SK-N-SH (cell line): ENCODE data around the gene ZNF606. TPM values are rescaled to one million over a fixed set of nuclear protein-coding genes. Genes with fewer than 3 reads are reported as not detected.

Experiments
- CTCF ChIA-PET: fragments of 300-600, 350-600 bp; formaldehyde crosslinking; extraction: SDS; loops from one replicate; lab custom pipeline; 2021; lab: Yijun Ruan, JAX
- POLR2A ChIA-PET: fragments of 350-600 bp; sonication (Branson Sonifier 250); formaldehyde crosslinking; extraction: SDS; loops from one replicate; lab custom pipeline; 2020; ENCODE audit warnings: antibody characterized with exemption, inconsistent platforms; lab: Yijun Ruan, JAX
- DNase-seq: peaks from one replicate; pipeline ENCODE4 v3.0.0; 2012
- H2AFZ ChIP-seq: fragments of 200-600 bp; sonication (generic); 2 replicates; pipeline ENCODE4 v1.8.1; 2016; ENCODE audit warnings: antibody characterized with exemption, mild to moderate bottlenecking, low read depth
- H3F3A ChIP-seq: fragments of 200-600 bp; sonication (generic); replicated peaks from 2 replicates; pipeline ENCODE3; 2016; ENCODE audit warnings: antibody characterized with exemption, mild to moderate bottlenecking; ENCODE audit not compliant: insufficient read depth
- H3K27ac ChIP-seq, 2 experiments: fragments of 200-500 bp in 1 of 2; fragments of 200-600 bp in 1 of 2; sonication (Bioruptor generic) in 1 of 2; sonication (generic), shearing (Covaris generic) in 1 of 2; 2 replicates each; pipeline versions ENCODE4 v1.5.1 to v1.6.1; 2014 to 2016; ENCODE audit warnings: low read depth in 2 of 2, inconsistent platforms in 1 of 2, low read length in 1 of 2, mild to moderate bottlenecking in 1 of 2, mixed read lengths in 1 of 2
- H3K27me3 ChIP-seq: fragments of 200-600 bp; sonication (generic), shearing (Covaris generic); 2 replicates; pipeline ENCODE4 v1.6.1; 2016; ENCODE audit warnings: mixed run types; ENCODE audit not compliant: insufficient read depth
- H3K36me3 ChIP-seq, 2 experiments: fragments of 200-500 bp in 1 of 2; fragments of 200-600 bp in 1 of 2; sonication (Bioruptor generic) in 1 of 2; sonication (generic) in 1 of 2; replicated peaks in 1 of 2; 2 replicates each; pipeline versions ENCODE3 to v1.5.1; 2014 to 2016; ENCODE audit warnings: low read length in 1 of 2, mild to moderate bottlenecking in 1 of 2; ENCODE audit not compliant: insufficient read depth in 2 of 2, control insufficient read depth in 1 of 2
- H3K4me1 ChIP-seq, 2 experiments: fragments of 200-500 bp in 1 of 2; fragments of 200-600 bp in 1 of 2; sonication (Bioruptor generic) in 1 of 2; sonication (generic), shearing (Covaris generic) in 1 of 2; 2 replicates each; pipeline versions ENCODE4 v1.5.1 to v1.6.1; 2014 to 2016; ENCODE audit warnings: low read depth in 1 of 2, low read length in 1 of 2, mixed run types in 1 of 2; ENCODE audit not compliant: insufficient read depth in 2 of 2, control insufficient read depth in 1 of 2
- H3K4me2 ChIP-seq: fragments of 200-600 bp; sonication (generic), shearing (Covaris generic); 2 replicates; pipeline ENCODE4 v1.6.1; 2017; ENCODE audit warnings: mixed run types
- H3K4me3 ChIP-seq, 2 experiments: fragments of 200-500 bp in 1 of 2; fragments of 200-600 bp in 1 of 2; sonication (Bioruptor generic) in 1 of 2; sonication (generic), shearing (Covaris generic) in 1 of 2; 2 replicates each; pipeline versions ENCODE4 v1.5.1 to v1.8.1; 2014 to 2016; ENCODE audit warnings: low read depth in 2 of 2, inconsistent platforms in 1 of 2, low read length in 1 of 2, mild to moderate bottlenecking in 1 of 2, mixed read lengths in 1 of 2, moderate library complexity in 1 of 2
- H3K79me2 ChIP-seq: fragments of 200-600 bp; sonication (generic); 2 replicates; pipeline ENCODE4 v1.8.1; 2017; ENCODE audit warnings: mild to moderate bottlenecking; ENCODE audit not compliant: insufficient read depth
- H3K9ac ChIP-seq: fragments of 200-600 bp; sonication (generic); 2 replicates; pipeline ENCODE4 v1.6.1; 2017; ENCODE audit warnings: mixed run types
- H3K9me2 ChIP-seq: fragments of 200-600 bp; sonication (generic); 2 replicates; pipeline ENCODE4 v1.6.1; 2017; ENCODE audit warnings: mixed run types
- H3K9me3 ChIP-seq: fragments of 200-600 bp; sonication (generic); 2 replicates; pipeline ENCODE4 v1.6.1; 2017; ENCODE audit warnings: mixed run types, mild to moderate bottlenecking, moderate library complexity
- H4K20me1 ChIP-seq: fragments of 200-600 bp; sonication (generic); 2 replicates; pipeline ENCODE4 v1.6.1; 2017; ENCODE audit warnings: mild to moderate bottlenecking, mixed run types; ENCODE audit not compliant: insufficient read depth
- CHD2 ChIP-seq: fragments of 150-350 bp; IDR thresholded peaks from 2 replicates; pipeline ENCODE4 v1.6.1; 2018; ENCODE audit warnings: low read length; ENCODE audit not compliant: partially characterized antibody
- FOSL2 ChIP-seq: IDR thresholded peaks from 2 replicates; pipeline ENCODE4 v1.4.0; 2012; ENCODE audit warnings: low read depth, mild to moderate bottlenecking, moderate library complexity, borderline replicate concordance
- FOXM1 ChIP-seq: IDR thresholded peaks from 2 replicates; pipeline ENCODE4 v1.4.0; 2012; ENCODE audit warnings: low read depth, mild to moderate bottlenecking
- POLR2AphosphoS5 ChIP-seq: IDR thresholded peaks from 2 replicates; pipeline ENCODE4 v1.6.1; 2012; ENCODE audit warnings: low read depth, low read length
- RFX5 ChIP-seq: IDR thresholded peaks from 2 replicates; pipeline ENCODE4 v1.6.1; 2012; ENCODE audit warnings: mild to moderate bottlenecking, improper control_type of control experiment, low read length
- RXRA ChIP-seq: IDR thresholded peaks from 2 replicates; pipeline ENCODE4 v1.4.0; 2012; ENCODE audit warnings: low read depth, mild to moderate bottlenecking, borderline replicate concordance
- TEAD4 ChIP-seq: IDR thresholded peaks from 2 replicates; pipeline ENCODE4 v1.4.0; 2012; ENCODE audit warnings: mild to moderate bottlenecking, borderline replicate concordance; ENCODE audit not compliant: insufficient read depth
- YY1 ChIP-seq: IDR thresholded peaks from 2 replicates; pipeline ENCODE4 v1.4.0; 2012; ENCODE audit warnings: low read depth, mild to moderate bottlenecking
- whole genome bisulfite sequencing: methylation state at CpG from one replicate; pipeline ENCODE4 v1.1.6; 2017; ENCODE audit warnings: low lambda C conversion rate; 5-methylcytosine and 5-hydroxymethylcytosine counted together
- polyA plus RNA-seq, 3 experiments: library from polyadenylated mRNA; depleted of rRNA; stranded (reverse); fragments of >200 nt; gene quantifications; 2 replicates each; pipeline ENCODE4 v1.2.3, GENCODE V29; 2012
- TF ChIP-seq, protein P1 (sequence below): IDR thresholded peaks from 2 replicates; pipeline ENCODE4 v1.4.0; 2012; ENCODE audit warnings: low read depth, borderline replicate concordance
- TF ChIP-seq, protein P2 (sequence below): fragments of 200-600 bp; sonication (generic); IDR thresholded peaks from 2 replicates; pipeline ENCODE4 v1.6.1; 2017; ENCODE audit warnings: antibody characterized with exemption, mild to moderate bottlenecking, moderate library complexity
- TF ChIP-seq, protein P3 (sequence below): fragments of 150-350 bp; IDR thresholded peaks from 2 replicates; pipeline ENCODE4 v1.6.1; 2016; ENCODE audit warnings: mild to moderate bottlenecking, low read depth, low read length
- TF ChIP-seq, protein P4 (sequence below): IDR thresholded peaks from 2 replicates; pipeline ENCODE4 v1.6.1; 2012; ENCODE audit warnings: mild to moderate bottlenecking, low read depth, low read length, moderate library complexity

The ZNF606 gene
- polyA plus RNA-seq, 1 of the 3 experiments (the other 2 are of a cell fraction): 2.9 TPM

DNA sequence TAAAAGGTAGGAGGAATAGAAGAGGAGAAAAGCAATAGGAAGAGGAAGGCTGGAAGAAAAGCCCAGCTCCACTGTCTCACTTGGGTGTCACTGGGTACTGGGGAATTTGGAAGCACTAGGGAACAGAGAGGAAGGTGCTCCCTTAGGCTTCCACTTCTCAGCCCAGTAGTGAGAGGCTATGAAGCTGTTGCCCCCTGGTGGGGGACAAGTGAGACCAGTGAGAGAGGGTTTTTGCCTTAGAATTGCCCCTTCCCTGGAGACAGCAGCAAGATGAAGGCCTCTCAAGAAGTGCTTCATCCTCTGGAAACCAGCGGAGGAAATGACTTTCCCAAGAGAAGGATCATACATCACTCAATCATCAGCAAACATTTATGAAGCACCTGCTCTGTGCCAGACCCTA is 4.7 kb upstream of the ZNF606 start:
- H3K36me3 ChIP-seq: no peaks in the 10 kb centered on the region
- H3F3A ChIP-seq: no peaks in the 10 kb centered on the region
- H3K9me2 ChIP-seq: no peaks in the 10 kb centered on the region
- H3K4me3 ChIP-seq: no peak overlapping the region
- POLR2A ChIA-PET: no interaction called here
- H3K79me2 ChIP-seq: no peaks in the 10 kb centered on the region
- H4K20me1 ChIP-seq: no peaks in the 10 kb centered on the region
- CTCF ChIA-PET: no interaction called here
- no peaks in the 10 kb centered on the region for H3K4me1 ChIP-seq
- H3K27me3 ChIP-seq: no peaks in the 10 kb centered on the region
- DNase-seq: no peak
- H3K9ac ChIP-seq: no peak overlapping the region
- WGBS: 58% methylated on average over 1 of the region's 1 CpG
- no peak overlapping the region for H3K27ac ChIP-seq
- no peak for TF ChIP-seq YY1
- no peak for TF ChIP-seq FOSL2
- no peak for TF ChIP-seq TEAD4
- no peak for TF ChIP-seq FOXM1
- TF ChIP-seq, protein P1, sequence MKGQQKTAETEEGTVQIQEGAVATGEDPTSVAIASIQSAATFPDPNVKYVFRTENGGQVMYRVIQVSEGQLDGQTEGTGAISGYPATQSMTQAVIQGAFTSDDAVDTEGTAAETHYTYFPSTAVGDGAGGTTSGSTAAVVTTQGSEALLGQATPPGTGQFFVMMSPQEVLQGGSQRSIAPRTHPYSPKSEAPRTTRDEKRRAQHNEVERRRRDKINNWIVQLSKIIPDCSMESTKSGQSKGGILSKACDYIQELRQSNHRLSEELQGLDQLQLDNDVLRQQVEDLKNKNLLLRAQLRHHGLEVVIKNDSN: no peak
- TF ChIP-seq, protein P2, sequence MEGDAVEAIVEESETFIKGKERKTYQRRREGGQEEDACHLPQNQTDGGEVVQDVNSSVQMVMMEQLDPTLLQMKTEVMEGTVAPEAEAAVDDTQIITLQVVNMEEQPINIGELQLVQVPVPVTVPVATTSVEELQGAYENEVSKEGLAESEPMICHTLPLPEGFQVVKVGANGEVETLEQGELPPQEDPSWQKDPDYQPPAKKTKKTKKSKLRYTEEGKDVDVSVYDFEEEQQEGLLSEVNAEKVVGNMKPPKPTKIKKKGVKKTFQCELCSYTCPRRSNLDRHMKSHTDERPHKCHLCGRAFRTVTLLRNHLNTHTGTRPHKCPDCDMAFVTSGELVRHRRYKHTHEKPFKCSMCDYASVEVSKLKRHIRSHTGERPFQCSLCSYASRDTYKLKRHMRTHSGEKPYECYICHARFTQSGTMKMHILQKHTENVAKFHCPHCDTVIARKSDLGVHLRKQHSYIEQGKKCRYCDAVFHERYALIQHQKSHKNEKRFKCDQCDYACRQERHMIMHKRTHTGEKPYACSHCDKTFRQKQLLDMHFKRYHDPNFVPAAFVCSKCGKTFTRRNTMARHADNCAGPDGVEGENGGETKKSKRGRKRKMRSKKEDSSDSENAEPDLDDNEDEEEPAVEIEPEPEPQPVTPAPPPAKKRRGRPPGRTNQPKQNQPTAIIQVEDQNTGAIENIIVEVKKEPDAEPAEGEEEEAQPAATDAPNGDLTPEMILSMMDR: no peak
- no peak for TF ChIP-seq POLR2AphosphoS5
- TF ChIP-seq, protein P3, sequence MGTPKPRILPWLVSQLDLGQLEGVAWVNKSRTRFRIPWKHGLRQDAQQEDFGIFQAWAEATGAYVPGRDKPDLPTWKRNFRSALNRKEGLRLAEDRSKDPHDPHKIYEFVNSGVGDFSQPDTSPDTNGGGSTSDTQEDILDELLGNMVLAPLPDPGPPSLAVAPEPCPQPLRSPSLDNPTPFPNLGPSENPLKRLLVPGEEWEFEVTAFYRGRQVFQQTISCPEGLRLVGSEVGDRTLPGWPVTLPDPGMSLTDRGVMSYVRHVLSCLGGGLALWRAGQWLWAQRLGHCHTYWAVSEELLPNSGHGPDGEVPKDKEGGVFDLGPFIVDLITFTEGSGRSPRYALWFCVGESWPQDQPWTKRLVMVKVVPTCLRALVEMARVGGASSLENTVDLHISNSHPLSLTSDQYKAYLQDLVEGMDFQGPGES: no peak
- TF ChIP-seq, protein P4, sequence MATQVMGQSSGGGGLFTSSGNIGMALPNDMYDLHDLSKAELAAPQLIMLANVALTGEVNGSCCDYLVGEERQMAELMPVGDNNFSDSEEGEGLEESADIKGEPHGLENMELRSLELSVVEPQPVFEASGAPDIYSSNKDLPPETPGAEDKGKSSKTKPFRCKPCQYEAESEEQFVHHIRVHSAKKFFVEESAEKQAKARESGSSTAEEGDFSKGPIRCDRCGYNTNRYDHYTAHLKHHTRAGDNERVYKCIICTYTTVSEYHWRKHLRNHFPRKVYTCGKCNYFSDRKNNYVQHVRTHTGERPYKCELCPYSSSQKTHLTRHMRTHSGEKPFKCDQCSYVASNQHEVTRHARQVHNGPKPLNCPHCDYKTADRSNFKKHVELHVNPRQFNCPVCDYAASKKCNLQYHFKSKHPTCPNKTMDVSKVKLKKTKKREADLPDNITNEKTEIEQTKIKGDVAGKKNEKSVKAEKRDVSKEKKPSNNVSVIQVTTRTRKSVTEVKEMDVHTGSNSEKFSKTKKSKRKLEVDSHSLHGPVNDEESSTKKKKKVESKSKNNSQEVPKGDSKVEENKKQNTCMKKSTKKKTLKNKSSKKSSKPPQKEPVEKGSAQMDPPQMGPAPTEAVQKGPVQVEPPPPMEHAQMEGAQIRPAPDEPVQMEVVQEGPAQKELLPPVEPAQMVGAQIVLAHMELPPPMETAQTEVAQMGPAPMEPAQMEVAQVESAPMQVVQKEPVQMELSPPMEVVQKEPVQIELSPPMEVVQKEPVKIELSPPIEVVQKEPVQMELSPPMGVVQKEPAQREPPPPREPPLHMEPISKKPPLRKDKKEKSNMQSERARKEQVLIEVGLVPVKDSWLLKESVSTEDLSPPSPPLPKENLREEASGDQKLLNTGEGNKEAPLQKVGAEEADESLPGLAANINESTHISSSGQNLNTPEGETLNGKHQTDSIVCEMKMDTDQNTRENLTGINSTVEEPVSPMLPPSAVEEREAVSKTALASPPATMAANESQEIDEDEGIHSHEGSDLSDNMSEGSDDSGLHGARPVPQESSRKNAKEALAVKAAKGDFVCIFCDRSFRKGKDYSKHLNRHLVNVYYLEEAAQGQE: no peak
- no peak for TF ChIP-seq CHD2
- no peak for TF ChIP-seq RFX5
- no peak for TF ChIP-seq RXRA
- H3K4me2 ChIP-seq: no peak overlapping the region
- no peak overlapping the region for H2AFZ ChIP-seq
- H3K9me3 ChIP-seq: peaks cover 3% of the 10 kb centered on the region
